Measurements from ENCODE around the gene CCR7.

Gene CCR7

DNA sequence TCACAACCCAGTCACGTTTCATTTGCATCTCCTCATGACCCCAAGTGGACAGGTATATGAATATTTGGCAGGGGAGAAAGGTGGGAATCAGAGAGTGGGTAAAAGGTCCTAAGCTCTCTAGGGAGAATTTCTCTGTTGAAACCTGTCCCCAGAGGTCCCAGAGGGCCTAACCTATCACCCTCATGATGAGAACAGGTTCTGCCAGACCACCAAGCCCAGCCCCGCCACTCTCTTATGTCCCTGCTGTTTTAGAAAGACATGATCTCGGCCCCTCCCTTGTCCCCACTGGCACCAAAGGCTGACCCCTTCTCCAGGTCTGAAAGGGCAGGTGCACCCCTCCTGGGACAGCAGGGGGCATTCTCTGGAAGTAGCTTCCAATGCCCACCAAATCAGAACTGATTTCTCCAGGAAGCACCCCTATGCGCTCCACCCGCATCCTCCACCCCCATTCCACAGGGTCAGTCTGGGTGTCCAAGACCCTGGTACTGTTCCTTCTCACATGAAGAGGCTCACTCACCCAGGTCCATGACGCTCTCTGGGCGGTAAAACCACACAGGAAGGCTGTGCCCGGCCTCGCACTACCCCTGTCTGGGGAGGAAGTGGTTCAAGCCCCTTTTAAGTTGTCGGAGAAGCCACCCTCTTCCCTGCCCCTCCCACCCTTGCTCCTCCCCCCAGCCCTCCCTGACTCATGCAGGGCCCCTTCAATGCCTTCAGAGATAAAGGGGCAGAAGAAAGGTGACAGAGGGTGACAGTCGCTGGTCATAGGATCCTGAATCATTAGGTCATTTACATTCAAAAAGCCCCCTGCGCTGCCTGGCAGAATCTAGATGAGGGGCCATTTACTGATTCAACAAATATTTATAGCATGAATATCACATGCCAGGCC is at the start of gene CCR7:
CCR7 (minus strand) TSS at position 590 of the 886 bp plus-strand sequence; CDS start at position 527, 63 bp downstream.
- DNase-seq (ENCODE audit: low read depth), result peak; percentile 81

DNA sequence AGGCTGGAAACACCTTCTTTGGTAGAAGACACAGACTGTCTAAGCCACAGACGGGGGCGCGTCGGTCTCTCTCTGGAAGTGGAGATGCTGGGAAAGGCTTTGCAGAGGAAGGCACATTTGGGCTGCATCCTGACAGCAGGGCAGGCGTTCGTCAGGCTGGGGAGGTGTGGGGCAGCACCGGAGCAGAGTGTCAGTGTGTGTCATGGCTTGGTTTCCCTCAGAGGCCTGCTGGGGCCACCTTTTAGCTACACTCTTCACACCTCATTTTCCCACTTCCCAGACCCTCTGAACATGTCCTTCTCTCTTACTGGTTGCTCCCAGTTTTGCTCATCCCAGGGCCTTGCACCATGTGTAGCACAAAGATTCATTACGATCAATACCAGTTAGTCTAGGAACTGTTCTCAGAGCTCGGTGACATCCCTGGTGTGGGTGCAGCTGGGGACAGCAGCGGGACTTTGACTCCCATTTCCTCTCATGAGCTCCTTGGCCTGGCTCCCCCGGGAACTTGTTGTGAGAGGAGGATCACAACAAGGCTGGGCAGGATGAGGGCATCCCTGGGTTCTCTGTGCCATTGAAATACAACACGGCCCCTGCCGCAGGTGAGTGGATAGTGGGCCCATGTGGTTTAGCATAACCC is 49.3 kb upstream of the CCR7 start:
- DNase-seq (ENCODE audit: low read depth), result no peak

DNA sequence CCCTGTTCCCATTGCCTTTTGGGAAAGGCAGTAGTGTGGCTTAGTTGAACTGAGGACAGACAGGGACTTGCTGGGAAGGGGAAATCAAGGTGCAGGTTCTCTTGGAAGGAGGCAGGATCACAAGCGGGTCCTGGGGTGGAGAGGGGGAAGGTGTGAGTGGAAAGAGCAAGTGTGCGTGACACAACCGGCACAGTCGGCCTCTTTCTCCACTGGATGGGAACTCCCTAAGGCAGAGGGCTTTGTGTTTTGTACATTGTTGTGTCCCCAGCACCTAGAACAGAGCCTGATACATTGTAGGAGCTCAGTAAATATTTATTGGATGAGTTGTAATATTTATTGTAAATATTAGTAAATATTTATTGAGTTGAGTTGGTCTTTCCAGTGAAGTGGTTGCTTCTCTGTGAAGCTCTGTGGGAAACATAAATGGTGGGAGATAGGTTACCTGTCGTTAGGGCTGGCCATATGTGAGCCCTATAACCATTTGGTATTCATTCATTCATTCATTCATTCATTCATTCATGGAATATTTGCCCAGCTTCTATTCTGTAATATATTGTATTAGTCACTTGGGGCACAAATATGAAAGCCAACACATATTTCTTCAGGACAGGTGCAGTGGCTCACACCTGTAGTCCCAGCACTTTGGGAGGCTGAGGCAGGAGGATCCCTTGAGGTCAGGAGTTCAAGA is 48.3 kb upstream of the CCR7 start:
- no peak for DNase-seq (ENCODE audit: low read depth)

DNA sequence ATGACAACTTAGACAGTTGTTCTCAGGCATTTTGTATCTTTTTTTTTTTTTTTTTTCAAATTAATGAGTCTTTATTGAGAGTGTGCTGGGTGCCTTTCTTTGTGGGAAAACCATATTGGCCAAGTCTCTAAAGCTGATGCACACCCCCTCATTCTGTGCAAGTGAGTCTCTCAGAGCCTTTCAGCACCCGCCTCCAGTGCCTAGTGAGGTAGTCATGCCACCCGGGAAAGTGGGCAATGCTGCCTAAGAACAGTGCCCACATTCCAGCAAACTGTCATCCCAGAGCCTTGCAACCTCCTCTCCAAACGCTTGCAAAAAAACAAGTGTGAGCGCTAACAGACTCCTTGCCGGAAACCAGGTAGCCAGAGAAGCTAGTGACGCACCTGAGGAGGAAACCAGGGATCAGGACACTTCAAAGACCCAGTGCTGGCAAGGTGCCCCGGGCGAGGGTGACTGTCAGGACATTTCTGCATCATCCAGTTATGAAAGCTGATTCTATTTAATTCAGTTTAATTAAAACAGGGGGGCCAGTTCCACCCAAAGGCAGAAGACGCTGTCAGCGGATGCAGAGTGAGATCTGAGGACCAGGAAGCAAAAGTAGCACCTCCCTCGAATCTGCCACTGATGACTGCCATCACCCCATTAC is 47.5 kb upstream of the CCR7 start:
- peak; percentile 73 for DNase-seq (ENCODE audit: low read depth)

GRCh38 chr17:40611840-40612474 is 46.7 kb upstream of the CCR7 start:
- DNase-seq (ENCODE audit: low read depth), result no peak

DNA sequence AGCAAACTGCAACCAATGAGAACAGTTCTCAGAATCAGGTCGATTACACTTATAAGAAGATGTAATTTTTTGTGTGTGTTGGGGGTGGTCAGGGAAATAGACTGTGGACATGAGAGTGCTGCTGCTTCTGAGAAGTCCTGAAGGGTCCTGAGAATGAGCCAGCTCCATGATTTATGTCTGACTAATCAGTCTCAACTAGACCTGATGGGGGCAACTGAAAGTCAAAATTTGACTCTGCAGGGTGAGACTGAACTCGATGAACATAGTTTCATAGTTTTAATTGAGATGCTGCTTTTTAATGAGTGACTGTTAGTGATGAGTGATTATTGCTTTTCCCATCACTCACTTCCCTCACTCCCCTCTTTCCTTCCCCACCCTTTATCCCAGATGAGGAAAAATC is 45.1 kb upstream of the CCR7 start:
- DNase-seq (ENCODE audit: low read depth), result no peak

GRCh38 chr17:40608061-40608581 is 42.8 kb upstream of the CCR7 start:
- no peak for DNase-seq (ENCODE audit: low read depth)

- DNase-seq (ENCODE audit: low read depth), result no peak
Measured at GRCh38 chr17:40607641-40608040, 42.4 kb upstream of the CCR7 start.

GRCh38 chr17:40606548-40607353 is 41.5 kb upstream of the CCR7 start:
- DNase-seq (ENCODE audit: low read depth), result no peak

DNA sequence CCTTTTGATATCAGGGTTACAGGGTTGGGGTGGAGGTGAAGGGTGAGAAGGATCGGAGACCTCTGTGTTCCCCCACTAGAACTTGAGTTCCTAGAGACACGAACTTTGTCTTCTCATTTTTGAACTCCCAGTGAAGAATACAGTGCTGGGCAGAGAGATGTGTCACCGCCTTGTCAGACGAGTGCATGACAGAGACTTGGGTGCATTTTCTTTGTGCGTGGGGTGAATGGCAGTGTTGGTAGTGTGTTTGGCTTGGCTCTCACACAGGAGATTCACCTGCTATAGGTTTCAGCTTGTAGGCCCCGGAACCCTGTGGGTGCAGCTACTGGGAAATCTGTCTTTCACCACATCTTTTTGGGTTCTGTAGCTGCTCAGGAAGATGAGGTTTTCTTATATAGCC is 40.0 kb upstream of the CCR7 start:
- peak; percentile 60 for DNase-seq (ENCODE audit: low read depth)

DNA sequence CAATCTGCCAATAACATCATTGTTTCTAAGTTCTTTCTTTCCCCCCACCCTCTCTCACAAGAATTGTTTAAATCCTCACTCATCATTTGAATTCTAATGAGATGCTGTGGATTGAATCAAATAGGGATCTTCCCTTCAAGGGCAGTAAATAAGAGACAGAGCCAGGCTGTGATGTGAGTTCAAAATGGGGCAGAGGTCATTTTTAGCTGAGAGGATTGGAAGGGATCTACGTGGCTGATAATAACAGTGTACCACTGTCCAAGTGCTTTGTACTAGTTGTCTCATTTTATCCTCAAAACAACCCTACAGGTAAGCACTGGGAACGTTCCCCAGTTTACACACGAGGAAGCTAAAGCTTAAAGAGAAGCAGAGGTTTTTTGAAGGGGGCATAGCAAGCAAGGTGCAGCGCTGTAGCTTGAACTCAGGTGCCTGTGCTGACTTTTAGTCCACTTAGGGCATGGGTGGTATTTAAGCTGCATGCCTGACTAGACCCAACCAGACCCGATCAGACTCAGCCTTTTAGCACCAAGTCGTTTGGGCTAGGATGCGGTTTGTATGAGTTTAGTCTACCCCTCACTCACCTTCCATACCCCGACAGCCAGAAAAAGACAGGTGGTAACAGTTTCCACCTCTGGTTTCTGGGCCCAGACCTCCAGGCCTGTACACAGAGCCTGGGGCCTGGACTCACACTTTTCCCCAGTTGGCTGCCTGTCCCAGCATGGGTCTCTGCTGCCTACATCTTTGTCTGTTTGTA is 39.2 kb upstream of the CCR7 start:
- DNase-seq (ENCODE audit: low read depth), result no peak

GRCh38 chr17:40602445-40603443 is 37.5 kb upstream of the CCR7 start:
- DNase-seq (ENCODE audit: low read depth), result peak; percentile 44

GRCh38 chr17:40600486-40601046 is 35.3 kb upstream of the CCR7 start:
- DNase-seq (ENCODE audit: low read depth), result no peak

DNA sequence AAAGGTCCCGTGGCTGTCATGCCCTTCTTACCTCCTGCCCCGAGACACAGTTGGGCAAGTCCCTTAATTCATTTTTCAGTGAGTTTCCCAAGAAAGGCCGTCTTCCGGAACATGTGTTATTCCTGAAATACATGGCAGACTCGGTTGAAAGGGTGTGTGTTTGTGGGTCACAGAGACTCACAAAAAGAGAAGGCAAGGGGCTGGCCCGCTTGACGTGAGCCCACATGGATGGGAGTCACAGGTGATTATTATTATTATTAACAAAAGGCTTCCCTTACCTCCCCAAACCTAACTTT is 34.1 kb upstream of the CCR7 start:
- no peak for DNase-seq (ENCODE audit: low read depth)

DNA sequence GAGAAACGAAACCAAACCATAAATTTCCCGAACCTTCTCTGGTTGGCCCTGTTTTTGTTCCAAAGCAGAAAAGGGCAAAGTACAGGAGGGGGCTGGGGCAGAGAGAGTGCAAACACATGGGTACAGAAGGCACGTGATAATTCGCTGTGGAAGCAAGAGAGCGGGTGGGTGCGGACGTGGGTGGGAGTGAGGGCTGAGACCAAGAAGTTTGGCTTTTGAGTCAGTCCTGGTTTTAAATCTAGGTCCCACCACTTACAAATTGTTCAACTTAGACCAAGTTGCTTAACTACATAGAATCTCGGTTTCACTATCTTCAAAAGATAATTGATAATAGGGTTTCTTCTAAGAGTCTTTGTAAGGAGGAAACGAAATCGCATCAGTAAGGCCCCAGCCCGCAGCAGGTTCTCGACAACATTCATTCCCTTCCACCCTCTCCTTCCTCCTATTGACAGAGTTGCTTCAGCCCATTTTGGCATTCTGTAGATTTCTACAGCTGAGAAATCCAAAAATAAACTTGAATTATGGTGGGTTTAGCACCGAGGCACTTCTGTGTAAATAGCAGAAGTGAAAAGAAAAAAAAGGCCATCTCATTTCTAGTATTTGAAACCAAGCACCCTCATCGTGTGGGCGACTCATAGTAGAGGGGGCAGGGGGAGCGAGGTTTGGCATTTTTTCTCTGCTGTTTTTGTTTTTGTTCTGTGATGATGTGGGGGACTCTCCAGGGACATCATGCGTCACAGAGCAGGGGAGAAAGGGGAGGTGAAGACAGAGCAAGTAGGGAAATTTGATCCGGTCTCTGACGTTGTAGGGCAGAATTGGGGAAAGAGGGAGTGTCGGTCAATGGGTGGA is 33.6 kb upstream of the CCR7 start:
- no peak for DNase-seq (ENCODE audit: low read depth)

DNA sequence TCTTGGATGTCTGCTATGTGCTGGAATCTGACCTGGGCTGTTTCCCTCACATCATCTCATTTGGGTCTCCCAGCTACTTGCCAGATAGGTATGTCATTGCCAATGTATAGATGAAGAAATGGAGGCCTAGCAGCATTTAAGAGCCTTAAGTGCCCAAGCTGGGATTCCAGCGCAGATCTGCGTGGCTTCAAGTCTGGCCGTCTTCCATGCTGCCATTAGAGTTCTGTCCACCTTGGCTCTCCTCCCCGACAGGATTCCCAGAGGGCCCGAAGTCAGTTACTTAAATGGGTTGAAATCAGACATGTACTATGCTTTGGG is 33.0 kb upstream of the CCR7 start:
- DNase-seq (ENCODE audit: low read depth), result no peak

- DNase-seq (ENCODE audit: low read depth), result no peak
Measured at GRCh38 chr17:40597556-40598300, 32.5 kb upstream of the CCR7 start.

All from activated T-helper 1 cell treated with Interleukin-2 at 50 U/mL for 16 hours (primary cell).